GM19351 (cell line): ENCODE data around the gene BMF.
A peak's percentile ranks its signal among the peaks of the same experiment; 100 is the strongest.

Experiments used
- ATAC-seq: cut with Tn5 transposase; IDR thresholded peaks from one replicate; pipeline ENCODE4 v1.9.1; 2021; ENCODE audit warnings: mild to moderate bottlenecking, moderate library complexity; ENCODE audit not compliant: unreplicated experiment

BMF gene

DNA sequence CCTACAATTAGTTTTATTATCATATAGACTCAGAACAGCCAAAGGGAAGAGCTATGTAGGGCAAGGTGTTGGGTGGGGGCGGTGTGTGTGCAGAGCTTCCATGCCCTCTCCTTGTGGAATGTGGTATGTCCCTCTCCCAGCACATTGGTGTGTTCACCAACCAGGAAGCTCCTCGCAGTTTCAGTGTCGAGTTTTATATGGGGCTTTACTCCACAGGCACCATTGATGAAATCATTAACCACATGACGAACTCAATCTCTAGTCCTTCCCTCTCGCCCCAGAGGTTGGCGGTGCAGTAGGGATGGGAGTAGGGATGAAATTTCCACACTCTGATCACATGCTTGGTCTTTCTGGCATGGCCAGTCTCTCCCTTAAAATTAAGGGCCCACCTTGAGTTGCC is 56.1 kb downstream of the BMF start:
- ATAC-seq: no peak

GRCh38 chr15:40051616-40052415 is 56.9 kb downstream of the BMF start:
- no peak for ATAC-seq

GRCh38 chr15:40050788-40051470 is 57.8 kb downstream of the BMF start:
- ATAC-seq: no peak

GRCh38 chr15:40048926-40049475 is 59.7 kb downstream of the BMF start:
- no peak for ATAC-seq

- ATAC-seq: no peak
Observed at GRCh38 chr15:40048211-40048792, 60.4 kb downstream of the BMF start.

DNA sequence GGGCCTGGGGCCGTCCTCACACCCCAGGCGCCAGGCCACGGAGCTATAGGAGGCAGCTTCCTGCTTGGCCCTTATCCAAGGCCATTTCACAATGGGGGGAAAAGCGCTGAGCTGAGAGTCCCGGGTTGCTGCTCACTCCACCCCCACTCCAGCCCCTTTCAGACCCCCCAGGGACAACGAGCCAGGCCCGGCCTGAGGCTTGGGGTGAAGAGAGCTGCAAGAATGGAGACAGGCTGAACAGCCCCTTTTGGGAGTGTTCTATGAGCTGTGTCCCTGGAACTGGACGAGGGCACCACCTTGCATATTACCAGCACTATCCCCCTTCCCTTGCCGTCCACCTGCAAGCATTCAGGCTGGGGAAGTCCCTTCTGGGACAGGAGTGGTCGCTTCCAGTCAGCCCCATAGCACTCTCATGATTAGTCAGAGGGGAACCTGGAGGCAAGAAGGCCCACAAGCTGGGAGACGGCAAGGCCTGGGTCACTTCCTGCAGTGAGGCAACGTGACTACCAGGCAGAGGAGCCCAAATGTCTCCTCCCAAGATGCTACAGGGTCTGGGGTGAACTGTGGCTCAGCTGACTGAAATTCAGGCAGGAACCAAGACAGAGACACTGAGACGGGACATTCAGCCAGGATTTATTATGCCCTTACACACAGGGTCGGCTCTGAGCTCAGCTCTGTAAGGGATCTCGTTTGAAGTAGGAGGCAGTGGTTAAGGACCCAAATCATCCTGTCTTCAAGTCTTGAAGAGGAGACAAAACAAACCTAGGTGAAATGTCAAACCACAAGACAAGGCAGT is 61.1 kb downstream of the BMF start:
- ATAC-seq: peak; percentile 66

DNA sequence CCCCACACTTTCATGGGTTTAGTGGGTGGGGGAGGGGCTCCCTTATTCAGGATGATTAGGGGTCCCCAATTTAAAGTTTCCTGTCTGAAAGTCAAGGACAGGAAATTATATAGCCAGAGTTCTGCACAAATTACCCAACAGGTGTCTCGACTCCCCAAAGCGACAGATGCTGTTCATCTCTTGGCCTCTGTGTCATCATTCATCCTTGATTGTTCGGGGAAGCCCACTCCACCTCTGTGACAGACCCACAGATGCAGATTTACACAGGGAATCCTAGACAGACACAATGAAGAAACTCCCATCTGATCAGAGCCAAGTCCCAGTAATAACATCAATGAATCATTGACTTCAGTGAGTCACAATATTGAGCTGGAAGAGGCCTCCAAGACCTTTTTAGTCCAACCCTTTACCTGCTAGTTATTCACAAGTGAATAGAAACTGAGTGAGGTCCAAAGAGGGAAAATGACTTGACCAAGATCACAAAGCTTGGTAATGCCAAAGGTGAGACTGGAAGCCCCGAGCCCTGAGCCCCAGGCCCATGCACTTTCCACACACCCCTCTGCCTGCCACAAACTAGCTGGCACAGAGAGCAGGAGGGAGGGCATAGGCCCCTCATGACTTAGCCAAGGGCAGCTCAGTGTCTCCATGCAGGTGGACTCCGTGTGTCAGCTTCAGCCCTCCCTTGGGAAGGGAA is 61.8 kb downstream of the BMF start:
- ATAC-seq: no peak

DNA sequence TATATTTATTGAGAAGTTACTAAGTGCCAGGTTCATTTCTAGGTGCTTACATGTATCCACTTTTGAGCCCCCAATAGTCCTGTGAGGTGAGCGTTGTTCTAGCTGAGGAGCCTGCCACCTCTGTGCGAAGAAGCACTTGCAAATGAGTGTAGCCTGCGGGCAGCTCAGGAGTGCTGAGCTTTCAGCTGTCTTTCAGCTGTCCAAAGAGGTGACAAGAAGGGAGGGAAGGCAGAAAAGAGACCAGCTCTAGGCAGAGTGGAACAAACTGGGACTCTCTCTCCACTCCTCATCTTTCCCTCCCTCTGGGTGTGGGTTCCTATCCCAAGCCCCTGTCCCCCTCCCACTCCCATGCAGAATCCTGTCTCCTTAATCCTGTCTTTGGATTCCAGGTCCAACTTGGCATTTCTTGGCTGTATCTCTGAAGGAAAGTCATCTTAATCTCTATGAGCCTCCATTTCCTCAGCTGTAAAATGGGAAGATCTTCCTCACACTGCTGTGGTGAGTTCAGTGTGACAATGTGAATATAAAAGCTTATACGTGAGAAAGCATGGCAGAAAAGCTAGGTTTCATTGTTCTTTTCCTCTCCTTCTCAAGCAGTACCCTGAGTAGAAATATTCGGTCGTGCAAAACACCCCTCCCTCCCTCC is 63.0 kb downstream of the BMF start:
- no peak for ATAC-seq

GRCh38 chr15:40044717-40045571 is 63.7 kb downstream of the BMF start:
- peak; percentile 76 for ATAC-seq

DNA sequence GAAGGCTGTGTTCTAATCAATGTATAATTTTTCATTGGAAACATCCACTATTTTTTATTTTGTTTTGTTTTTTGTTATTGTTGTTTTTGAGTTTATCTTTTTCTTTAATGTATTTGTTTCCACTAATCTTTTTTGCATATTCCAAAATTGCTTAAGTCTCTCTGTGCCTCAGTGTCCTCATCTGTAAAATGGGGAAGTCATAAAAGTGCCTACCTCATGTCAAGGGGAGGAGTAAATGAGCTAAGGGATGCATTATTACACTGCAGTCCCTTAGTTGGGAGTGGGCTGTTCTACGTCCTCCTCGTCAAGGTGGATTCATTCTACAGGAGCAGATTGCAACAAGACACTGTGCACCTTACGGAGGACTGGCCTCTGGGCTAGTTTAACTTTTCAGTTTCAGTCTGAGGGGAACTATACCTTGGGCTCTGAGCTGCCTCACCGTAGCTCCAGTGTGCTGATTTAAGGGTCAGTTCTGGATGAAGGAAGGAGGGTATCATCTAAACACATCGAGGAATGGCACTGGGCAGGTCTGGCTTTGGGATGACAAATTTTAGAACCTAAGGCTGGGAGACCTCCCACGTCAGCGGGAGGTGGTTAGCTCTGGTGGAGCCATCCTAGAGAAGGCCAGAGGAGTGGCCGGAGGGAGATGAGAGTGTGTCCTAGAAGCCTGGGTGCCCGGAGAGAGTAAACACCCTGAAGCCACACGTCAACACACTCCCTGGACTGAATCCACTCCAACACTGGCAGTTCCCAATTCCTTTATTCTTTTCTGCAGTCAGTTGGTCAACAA is 64.6 kb downstream of the BMF start:
- no peak for ATAC-seq

DNA sequence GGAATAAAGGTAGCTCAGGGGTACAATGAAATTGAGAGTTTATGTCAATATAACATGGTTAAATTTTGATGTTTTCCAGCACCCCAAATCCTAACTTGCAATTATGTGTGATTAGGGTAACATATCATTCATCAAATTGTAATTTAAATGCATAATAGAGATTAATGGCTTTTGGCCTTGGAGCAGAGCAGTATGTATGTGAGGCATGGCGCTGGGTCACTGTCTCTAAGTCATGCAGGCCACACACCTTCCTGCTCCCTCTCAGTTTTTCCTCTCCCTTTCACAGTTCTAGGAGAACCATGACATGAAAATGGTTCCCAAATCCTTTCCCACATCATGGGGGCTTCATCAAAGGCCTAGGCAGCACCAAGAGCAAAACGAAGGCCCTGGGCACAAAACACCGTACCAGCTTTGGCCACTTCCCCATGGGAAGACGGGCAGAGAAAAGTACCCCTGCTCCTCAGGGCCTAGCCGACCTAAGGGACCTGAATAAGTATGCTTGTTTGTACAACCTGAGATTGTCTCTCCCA is 65.8 kb downstream of the BMF start:
- ATAC-seq: no peak

DNA sequence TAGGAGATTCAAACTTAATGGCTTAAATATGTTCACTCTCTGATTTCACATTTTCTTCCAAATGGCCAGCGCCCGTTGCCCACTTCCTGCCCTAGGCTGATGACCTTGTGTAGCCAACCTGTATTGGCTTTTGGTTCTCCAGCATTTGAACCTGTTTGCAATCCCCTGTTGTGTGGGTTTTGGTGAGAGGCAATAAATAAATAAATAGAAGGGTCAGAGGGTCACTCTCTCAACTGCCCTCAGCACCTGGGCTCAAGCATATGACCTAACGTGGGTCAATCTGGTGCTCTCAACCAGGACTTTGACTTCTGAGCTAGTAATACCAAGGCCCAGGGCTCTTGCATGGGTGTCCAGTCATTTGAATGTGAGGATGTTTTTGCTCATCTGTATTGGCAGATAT is 67.9 kb downstream of the BMF start:
- ATAC-seq: no peak

DNA sequence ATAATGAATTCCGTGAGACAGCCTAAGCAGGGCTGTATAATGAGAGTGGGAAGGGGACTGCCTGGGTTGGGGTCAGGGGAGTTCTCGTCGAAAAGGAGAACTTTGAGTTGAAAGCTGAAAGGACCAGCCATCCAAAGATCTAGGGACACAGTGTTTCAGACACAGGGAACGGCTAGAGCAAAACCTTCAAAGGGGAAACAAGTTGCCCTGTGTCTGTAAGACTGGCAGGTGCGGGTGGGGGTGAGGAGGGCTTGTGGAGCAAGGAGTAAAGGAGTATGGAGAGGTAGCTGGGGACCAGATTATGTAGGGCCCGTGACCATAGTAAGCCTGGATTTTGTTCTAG is 68.4 kb downstream of the BMF start:
- ATAC-seq: no peak

DNA sequence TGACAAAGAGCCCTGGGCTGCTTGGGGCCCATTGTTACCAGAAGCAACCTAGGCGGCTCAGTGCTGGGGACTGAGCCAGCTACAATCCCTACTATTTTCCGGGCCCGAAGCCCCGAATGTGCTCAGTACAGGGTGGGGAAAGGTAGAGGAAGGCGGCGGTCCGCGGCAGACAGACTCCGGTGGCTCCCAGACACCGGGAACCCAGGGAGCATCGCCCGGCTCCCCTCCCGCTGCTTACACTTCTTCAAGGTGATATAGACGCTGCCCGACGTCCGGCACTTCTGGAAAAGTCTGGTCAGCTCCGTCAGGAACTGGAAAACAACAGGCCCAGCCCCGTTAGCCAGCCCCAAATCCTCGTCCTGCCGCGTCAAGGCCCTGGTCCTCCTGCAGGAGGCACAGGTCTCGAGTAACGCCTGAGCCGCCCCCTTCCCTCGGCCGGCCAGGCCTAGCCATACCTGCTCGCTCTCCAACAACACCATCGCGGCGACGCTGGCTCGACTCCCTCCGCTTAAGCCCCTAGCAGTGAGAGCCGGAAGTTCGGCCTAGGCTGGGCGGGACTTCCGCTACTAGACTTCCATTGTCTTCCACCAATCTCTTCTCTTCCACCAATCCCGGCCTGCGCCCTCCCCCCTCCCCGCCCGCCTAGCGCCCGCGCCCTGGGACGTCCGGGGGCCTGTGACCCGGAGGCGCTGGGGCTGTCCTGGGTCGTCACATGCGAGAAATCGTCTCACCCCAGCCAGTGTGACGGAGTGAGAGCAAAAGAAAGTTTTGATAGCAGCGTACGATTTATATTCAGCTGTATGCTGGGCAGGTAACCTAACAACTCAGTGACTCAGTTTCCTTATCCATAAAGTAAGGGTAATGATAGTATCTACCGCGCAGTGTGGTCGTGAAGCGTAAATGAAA is 69.8 kb downstream of the BMF start, which contains the start of gene SRP14:
Gene SRP14, minus strand, starts transcription at position 544 of the 906 bp plus-strand sequence. Its CDS starts 65 bp downstream, at position 479.
- peak; percentile 90 for ATAC-seq

GRCh38 chr15:40038275-40038637 is 70.4 kb downstream of the BMF start:
- no peak for ATAC-seq
